ENCODE results near the gene GRIA1.
"Not testable (repeated sequence)": the region's sequence is repeated elsewhere in the genome, so short reads cannot be mapped to it uniquely, and the experiment has no call there.

Gene GRIA1

DNA sequence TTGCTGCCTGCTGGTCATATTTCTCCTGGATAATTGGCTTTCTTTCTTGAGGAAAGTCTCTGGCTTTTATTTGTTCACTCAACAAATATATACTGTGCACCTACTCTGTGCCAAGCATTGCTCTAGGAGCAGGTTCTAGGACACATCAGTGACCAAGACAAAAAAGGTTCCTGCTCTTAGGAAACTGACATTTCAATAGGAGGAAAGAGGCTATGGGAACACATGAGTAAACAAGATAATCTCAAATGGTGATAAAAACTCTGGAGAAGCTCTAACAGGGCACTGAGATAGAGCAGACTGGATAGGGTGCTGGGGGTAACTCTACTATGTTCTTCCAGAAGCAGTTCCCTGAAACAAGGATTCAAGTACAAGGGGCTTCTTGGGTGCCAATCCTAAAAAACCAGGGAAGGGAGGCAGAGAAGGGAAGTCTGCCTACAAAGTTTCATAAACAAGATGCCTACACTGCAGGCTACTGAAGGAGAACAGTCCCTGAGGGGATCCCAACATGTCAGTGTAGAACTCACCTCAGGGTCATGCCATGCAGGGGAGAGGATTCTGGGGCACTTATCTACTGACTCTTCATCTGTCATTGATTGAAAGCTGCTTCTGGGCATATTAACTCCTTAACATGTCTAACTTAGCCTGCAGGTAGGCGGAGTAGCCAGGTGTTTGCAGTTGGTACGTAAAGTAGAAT, 181.3 kb downstream of the GRIA1 start:
- no peak for DNase-seq

- DNase-seq, result no peak
Measured at GRCh38 chr5:153672347-153673090, 182.0 kb downstream of the GRIA1 start.

DNA sequence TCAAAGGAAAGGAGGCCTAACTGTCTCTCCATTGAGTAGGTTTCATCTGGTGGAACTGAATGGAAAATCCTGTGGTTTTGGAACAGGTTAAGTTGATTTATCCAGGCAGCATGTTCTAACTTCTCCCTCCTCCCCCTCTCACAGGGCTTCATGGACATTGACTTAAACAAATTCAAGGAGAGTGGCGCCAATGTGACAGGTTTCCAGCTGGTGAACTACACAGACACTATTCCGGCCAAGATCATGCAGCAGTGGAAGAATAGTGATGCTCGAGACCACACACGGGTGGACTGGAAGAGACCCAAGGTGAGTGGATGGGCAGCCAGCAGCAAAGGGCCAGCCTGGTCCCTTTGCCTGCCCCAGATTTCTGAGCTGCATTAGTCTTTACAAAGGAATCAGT, 183.9 kb downstream of the GRIA1 start:
- DNase-seq, result no peak

- no peak for DNase-seq
Measured at GRCh38 chr5:153676406-153676805, 185.9 kb downstream of the GRIA1 start.

DNA sequence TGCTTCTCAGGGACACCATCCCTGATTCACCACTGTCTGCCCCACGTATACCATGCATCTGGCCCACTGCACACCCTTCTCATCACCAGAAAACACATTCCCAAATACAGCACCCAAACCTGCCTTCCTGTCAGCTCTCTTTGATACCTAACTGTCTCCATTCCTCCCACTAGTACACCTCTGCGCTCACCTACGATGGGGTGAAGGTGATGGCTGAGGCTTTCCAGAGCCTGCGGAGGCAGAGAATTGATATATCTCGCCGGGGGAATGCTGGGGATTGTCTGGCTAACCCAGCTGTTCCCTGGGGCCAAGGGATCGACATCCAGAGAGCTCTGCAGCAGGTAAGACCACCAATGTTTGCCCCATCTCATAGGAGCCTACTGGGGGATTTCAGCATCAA, 186.4 kb downstream of the GRIA1 start:
- DNase-seq, result no peak

- peak; percentile 69 for DNase-seq
Measured at GRCh38 chr5:153678617-153679329, 188.3 kb downstream of the GRIA1 start.

DNA sequence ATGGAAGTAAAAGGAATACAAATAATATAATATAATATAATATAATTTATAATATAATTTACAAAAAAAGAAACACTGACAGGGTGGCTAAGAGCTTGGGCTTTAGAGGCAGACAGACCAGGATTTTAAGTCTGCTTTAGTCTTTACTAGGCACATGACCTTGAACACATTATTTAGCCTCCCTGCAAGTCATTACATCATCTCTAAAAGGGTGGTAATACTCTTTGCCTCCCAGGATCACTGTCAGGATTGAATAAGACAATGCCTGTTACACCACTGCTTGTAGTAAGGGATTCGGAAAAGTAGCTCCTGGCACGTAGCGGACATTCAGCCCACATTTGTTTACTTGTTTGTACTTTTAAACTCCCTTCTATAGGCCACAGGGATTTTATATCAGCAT, 199.8 kb downstream of the GRIA1 start:
- no peak for DNase-seq

- DNase-seq, result no peak
Measured at GRCh38 chr5:153696256-153696655, 205.8 kb downstream of the GRIA1 start.

GRCh38 chr5:153699035-153699434, 208.6 kb downstream of the GRIA1 start:
- DNase-seq, result peak; percentile 39

GRCh38 chr5:153700940-153701339, 210.5 kb downstream of the GRIA1 start:
- peak; percentile 15 for DNase-seq

GRCh38 chr5:153702265-153702664, 211.8 kb downstream of the GRIA1 start:
- no peak for DNase-seq

- DNase-seq, result peak; percentile 17
Measured at GRCh38 chr5:153704110-153704509, 213.6 kb downstream of the GRIA1 start.

DNA sequence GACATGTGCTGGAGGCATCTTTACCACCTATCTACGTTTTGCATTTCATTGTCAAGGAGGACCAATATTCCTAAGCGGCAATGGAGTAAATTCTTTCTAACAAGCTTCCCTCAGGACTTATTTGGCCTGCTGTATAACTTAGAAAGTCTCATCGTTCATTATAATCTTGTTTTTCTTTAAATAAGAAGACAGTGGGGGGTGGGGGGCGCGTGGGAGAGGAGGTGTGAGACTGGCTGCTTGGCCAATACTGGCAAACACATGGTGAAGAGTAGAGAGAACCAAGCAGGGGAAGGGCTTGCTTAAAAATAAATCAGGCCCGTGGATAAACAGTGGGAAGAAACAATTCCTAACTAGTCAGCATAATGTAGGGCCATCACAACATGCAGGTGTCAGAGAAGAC, 217.2 kb downstream of the GRIA1 start:
- DNase-seq, result no peak

DNA sequence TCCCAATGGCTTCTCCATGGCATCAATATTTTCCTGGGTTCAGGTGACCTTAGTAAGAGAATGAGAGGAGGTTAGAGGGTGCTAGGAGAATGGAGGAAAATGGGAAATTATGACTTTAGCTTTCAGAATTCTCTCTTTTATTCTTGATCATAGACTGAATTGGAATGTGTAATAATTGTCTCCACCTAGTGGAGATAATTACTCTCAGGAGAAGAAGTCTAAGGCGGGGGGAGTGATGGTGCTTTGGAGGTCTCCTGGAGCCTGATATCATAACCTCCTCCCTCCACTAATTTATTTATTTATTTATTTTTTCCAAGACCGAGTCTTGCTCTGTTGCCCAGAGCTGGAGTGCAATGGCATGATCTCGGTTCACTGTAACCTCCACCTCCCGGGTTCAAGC, 221.3 kb downstream of the GRIA1 start:
- DNase-seq, result no peak

DNA sequence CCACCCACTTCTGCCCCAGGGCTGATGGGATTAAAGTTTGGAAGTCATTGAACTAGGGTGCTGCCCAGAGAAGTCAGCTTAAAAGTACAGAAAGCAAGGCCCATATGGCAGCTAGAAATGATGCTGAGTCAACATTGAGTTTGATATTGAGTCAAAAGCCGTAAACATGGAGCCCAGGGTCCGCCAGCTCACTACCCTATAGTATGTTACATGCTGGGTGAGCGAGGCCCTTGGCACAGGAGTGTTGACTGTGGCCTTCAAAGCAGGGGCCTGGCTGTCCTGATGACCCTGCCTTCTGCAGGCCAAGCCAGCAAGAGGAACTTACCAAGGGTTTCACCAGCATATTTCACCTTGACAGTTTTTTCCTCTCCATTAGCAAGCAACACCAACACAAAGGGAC, 222.5 kb downstream of the GRIA1 start:
- no peak for DNase-seq

- no peak for DNase-seq
Measured at GRCh38 chr5:153713943-153714342, 223.5 kb downstream of the GRIA1 start.

DNA sequence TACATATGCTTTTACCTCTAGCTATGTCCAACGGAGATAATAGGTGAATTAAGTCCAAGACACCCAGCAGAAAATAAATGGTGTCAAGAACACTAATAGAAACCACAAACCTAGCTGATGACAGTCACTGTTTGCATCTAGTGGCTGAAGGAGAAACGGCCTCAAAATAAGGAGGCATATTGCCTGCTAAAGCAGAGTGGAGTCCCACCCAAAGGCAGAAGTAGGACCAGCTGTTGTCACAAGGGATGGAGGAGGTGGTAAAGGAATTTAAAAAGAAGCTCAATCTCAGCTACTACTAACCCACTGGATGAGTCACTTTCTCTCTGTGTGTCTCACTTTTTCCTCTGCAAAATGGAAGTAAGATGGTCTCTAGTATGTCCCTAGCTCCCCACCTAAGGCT, 224.3 kb downstream of the GRIA1 start:
- no peak for DNase-seq

DNA sequence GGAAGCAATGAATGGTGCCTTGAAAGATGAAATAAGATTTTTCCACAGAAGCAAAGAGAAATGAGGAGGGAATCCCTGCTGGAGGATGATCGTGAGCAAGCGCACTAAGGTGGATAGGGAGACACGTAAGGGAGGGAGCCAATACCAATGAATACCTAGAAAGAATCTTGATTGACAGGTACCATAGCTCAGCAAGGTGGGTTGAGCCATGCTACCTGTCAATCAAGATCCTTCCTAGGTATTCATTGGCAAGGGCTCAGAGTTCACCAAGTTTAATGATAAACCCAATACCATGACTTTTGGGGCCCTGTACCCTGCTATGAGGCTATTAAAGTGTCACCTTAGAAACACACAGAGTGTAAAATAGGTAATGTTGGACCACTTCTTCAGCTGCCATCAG, 226.8 kb downstream of the GRIA1 start:
- no peak for DNase-seq

- DNase-seq, result no peak
Measured at GRCh38 chr5:153718713-153719112, 228.2 kb downstream of the GRIA1 start.

GRCh38 chr5:153719324-153719723, 228.9 kb downstream of the GRIA1 start:
- no peak for DNase-seq

DNA sequence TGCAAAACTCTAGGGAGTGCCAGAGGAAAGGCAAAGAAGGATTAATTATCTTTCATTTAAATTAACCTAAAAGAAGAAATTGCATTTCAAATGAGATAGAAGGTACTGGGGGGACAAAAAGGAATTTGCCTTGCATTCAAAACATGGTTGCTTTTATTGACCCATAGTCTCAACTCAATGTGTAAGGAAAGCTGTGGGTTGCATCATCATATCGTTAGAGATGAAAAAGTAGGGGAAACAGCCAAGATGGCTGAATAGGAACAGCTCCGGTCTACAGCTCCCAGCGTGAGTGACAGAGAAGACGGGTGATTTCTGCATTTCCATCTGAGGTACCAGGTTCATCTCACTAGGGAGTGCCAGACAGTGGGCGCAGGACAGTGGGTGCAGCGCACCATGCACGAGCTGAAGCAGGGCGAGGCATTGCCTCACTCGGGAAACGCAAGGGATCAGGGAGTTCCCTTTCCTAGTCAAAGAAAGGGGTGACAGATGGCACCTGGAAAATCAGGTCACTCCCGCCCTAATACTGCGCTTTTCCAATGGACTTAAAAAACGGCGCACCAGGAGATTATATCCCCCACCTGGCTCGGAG, 232.6 kb downstream of the GRIA1 start:
- DNase-seq, result not testable (repeated sequence)

DNA sequence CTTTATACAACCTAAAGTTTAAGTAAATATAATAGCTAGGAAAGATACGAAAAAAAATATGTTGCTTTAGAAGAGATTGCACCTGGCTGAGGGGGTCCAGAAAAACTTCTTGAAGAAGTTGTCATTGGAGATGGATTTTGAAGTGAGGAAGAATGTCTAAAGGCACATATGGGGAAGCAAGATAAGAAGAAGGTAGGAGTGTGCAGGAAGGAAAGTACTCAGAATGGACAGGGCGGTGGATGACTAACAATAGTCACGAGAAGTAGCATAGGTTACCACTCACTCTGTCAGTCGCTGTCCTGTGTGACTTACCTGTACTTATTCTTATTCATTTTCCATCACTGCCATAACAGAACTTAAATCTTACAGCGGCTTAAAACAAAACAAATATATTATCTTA, 251.6 kb downstream of the GRIA1 start:
- DNase-seq, result no peak

DNA sequence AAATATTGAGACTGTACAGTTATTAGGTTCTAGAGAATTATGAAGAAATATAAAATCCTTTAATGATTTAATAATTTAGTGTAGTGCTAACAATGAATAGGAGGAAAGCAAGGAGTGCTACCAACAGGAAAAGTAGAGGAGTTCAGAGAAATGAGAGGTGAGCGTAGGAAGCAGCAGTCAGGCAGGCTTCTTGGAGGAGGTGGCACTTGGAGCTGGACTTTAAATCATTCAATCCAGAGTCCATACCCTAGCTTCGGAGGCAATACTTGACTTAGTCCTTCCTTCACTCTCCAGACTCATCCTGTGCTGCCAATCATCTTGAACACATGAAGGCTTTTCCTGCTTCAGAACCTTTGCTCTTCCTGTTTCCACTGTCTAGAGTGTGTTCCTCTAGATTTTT, 254.3 kb downstream of the GRIA1 start:
- DNase-seq, result no peak
